GM15510 (cell line): ENCODE data around the gene ADGRL3.

Experiments
- POLR2A ChIP-seq: IDR thresholded peaks from 3 replicates; pipeline ENCODE4 v1.6.1; 2011; ENCODE audit warnings: borderline replicate concordance; ENCODE audit not compliant: insufficient read length; ENCODE audit errors: extremely low read depth

Gene ADGRL3

DNA sequence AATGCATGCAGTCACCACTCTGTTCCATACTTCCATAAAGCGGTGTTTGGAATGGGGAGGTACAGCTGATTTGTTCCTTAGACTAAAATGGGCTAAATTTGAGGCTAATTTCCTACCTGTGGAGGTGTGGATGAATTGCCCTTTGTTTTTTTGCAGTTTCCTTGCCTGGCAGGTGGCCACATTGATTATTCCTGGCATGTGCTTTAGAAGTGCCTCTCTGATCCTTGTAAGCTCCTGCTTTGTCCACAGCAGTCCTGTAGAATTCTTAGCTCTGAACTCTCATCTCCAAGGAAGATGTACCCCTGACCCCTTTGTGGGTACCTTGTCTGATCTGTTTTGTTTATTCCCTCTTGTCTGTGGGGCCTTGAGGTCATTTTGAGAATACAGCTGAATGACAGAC, 136.8 kb downstream of the ADGRL3 start:
- TF ChIP-seq POLR2A: no peak

DNA sequence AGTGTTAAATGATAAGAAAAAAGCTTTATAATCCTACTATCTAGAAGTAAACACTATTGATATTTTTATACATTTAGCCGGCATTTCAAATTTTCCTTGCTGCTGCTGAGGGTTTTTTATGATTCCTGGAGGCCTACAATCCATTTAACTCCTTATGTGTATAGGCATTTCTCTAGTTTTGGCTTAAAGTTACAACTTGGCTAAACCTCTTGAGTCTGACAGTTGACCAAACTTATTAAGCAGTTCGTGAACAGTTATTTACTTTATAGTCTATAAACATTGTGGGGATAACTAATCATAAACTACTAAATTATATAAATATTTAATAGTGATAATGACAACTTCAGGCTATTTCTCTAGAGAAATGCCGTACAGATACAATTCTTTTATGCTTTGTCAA, 141.9 kb downstream of the ADGRL3 start:
- TF ChIP-seq POLR2A: no peak

DNA sequence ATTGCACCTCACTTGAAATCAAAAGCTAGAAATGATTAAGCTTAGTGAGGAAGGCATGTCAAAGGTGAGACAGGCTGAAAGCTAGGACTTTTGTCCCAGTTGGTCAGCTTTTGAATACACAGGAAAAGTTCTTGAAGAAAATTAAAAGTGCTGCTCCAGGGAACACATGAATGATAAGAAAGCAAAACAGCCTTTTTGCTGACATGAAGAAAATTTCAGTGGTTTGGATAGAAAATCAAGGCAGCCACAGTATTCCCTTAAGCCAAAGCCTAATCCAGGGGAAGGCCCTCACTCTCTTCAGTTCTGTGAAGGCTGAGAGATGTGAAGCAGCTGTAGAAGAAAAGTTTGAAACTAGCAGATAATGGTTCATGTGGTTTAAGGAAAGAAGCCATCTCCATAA, 150.8 kb downstream of the ADGRL3 start:
- no peak for TF ChIP-seq POLR2A

DNA sequence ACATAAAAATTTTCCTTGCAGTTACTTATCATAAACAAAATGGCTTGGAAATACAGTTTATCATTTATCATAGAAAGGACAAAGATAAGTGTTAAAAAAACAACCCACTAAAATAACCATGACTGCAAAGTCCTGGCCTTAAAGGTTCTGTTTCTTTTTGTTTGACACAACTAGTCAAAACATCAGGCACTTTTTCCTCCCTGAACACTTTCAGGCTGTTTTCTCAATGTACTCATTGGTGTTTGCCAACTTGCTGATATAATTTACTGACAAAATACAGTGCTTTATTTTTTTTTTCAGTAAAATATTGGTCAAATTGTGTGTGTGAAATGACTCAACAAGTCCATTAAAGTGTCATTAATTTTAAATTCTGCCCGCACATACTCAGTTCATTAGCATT, 156.6 kb downstream of the ADGRL3 start:
- TF ChIP-seq POLR2A: no peak

DNA sequence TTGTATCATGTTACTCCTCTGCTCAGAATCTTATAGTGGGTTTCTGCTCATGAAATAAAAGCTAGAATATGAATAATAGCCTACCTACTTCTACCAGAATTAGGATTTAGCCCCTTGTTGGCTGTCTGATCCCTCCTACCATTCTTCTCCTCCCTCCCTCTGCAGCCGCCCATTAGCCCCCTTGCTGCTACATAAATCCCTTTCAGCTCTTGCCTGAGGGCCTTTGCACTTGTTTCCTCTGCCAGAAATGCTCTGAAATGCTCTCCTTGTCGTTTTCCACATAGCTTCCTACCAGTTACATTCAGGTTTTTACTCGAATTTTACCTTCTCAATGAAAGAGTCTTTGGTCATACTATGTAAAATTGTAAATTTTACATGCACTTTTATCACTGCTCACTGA, 159.2 kb downstream of the ADGRL3 start:
- no peak for TF ChIP-seq POLR2A

DNA sequence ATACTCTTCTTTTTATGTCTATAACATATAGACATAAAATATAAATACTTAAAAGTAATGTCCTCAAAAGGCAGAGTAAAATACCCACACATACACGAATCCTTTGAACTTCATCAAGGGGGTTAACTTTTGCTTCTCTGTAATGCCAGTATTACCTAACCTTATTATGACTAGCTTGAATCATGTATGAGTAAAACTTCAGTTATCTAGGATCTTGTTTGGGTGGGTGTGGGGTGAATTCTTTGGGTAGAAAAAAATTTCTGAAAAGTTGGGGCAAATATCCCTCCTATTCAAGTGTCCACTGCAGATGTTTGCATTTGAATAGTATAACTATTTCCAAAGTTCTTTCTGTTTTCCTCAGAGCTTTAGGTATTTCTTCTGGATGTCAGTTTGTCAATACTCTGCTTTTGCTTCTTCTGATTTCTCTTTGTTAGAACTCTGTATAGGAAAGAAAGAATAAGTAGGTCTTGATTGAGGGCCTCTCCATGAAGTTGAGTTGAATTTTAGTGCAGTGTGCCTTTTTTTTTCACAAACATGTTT, 173.8 kb downstream of the ADGRL3 start:
- TF ChIP-seq POLR2A: no peak

DNA sequence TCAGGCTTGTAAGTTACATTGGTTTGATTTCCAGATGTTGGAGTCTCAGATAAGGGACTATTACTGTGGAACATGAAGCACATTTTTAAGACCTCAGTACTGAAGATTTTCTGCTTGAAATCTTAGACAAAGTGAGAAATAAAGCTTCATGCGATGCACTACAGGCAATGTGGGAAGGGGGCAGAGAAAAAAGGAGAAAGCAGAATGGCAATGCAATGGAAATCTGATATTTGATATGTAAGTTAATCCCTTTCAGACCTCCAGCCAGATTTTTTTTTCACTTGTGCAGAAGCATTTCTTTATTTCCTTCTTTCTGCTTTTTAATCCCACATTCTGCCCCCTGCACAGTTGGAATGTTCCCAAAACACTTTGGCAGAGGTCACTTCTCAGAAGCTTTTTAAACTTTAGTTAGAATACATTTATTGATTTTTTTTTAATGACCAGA, 174.3 kb downstream of the ADGRL3 start:
- no peak for TF ChIP-seq POLR2A

DNA sequence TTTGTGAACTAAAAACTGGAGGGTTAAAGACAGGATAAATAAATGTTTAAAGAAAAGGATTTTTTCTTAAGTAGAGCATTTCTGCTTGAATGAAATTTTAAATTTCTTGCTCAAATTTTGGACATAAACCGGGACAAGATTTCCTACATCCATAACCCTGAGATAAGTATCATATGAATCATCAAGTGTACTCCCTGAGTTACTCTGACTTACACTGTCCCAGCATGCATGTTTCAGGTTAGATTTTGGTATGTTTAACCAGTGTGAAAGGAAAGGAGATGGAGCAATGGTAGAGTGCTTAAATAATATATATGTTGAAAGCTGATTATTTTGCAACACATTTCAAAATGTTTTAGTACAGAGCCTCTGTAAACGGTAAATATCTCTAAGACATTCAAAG, 175.2 kb downstream of the ADGRL3 start:
- TF ChIP-seq POLR2A: no peak

DNA sequence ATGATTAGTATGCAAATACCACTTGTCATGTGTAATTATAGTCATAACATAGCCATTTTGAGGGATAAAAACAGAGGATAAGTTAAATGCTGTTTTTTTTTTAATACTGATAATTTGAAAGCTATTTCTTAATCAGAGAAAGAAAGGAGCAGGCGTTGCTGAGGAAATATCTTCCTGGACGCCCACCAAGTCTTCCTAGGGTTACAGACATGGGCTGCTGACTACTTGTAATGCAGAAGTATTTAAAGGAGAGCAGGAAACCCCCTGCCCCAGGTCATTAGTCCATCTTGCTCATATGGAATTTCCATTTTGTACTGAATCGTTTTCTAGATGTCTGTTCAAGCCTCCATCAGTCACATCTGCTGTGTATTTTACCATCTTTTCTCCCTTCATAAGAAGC, 176.2 kb downstream of the ADGRL3 start:
- no peak for TF ChIP-seq POLR2A

DNA sequence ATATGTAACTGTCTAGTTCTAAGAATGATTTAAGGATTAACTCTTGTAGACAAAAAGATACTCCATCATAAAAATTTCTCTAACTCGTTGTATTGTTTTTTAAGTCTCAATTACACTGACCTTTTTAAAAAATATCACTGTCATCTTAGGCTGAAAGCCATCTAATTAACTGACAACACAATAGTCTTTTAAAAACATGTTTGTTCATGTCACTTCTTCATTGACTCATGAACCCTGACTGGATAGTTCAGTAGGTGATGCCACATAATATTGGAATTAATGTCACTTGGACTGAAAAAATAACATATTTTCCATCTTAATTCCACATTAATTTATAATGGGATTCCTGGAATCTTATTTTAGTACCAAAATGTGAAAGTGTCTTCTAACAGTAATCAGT, 179.3 kb downstream of the ADGRL3 start:
- no peak for TF ChIP-seq POLR2A

DNA sequence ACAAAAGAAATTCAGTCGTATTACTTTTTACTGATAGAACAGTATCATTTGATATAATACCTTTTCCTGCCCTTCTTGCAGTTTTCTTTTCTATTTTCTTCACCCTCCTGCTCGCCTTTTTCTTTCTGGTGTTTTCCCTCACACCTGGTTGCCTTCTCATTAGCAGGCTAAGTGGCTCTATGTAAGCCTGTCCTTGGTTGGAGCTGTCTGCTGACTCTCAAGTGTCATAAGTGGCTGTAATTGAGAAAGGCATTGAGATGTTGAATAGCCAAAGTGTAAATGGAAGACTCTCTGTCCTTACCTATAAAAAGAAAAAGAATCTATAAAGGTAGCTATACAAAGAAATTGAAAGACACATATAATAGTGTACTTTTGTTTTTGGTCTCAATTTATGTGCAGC, 180.7 kb downstream of the ADGRL3 start:
- TF ChIP-seq POLR2A: no peak

DNA sequence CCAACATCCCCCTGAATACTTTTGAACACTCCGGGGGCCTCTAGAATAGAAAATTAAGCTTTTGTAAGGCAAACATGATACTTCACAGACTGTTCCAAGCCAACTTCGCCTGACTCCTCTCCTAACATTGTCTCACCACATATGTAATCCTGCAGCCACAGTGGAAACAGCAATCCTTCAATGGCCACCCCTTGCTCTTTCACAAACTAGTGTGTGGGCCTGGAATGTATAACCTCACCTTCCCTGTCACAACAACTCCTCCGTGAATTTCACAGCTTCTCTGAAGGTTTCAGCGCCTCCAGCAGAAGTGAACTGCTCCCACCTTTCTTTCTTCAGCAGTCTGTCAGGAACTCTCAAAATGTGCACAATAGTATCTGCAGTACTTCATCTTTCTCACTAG, 185.1 kb downstream of the ADGRL3 start:
- TF ChIP-seq POLR2A: no peak

DNA sequence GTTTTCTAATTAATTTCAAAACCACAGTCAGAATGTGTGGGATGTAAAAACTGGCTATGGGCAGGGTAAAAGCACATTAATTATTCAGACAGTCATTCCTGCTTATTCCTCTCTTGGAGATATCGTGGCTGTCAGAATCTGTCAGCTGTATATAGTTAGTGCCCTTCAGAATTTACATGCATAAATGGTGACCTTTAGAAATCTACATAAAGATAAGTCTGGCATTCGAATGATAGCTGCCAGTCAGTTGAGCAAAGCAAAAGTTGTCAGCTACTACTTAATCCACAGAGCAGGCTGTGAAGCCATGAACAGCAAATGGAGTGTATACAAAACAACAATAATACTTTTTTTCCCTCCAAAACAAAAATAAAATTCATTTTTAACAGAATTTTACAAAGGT, 189.5 kb downstream of the ADGRL3 start:
- TF ChIP-seq POLR2A: no peak

DNA sequence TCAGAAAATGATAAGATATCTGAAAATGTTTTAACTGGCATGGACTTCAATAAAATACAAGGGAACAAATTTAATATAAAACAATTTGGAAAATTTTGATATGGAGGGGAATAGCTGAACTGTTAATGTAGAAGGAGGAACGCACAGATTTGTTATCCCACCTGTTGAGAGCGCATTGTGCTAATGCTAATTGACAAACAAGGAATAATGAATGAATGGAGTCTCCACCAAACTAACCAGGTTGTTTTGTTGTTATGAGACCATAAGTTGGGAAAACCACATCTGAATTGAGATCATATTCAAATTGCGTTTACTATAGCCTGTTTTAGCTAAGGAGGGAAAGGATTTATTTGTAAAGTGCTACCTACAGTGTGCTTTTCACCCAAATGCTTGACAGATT, 195.6 kb downstream of the ADGRL3 start:
- no peak for TF ChIP-seq POLR2A

DNA sequence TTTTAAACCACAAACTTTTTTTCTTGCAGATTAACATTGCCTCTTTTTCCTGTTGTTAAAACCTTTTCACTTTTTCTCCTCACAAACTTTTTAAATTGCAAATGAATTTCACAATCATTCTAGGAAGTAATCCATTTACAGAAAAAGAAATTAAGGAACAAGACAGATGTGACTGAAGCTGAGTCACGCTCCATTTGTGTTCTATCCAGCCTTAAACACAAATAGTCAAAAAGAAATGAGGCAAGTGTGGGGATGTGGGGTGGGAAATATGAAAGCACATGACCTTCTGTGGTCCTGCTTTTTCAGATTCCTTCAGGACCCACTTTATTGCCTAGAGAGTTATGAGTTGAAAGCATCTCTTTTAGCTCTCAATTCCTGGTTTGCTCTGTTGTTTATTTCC, 197.0 kb downstream of the ADGRL3 start:
- no peak for TF ChIP-seq POLR2A

DNA sequence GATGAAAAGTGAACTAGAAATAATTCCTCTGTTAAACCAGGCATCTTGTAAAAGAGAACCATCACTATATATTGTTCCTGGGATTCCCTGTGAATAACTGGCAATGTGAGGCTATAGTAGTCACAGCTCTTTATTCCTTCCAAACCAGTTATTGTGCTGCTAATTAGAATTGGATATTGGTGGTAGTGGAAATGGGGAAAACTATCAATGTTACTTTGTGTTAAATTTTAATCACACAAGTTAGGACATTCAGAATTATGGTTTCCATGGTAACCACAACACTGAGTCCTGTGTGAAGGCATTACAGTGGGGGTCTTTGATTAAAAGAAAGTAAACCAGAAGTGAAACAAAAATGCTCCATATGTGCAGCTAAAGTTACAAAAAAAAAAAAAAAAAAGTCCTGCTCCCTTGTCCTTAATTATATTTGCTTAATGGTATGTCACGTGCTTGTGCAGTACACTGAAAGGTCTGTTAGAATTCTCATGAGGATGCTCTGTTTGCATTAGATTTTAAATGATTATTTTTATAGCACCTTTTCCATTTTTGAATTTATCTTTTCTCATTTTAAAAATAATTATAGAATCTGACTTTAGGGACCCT, 200.4 kb downstream of the ADGRL3 start:
- no peak for TF ChIP-seq POLR2A

DNA sequence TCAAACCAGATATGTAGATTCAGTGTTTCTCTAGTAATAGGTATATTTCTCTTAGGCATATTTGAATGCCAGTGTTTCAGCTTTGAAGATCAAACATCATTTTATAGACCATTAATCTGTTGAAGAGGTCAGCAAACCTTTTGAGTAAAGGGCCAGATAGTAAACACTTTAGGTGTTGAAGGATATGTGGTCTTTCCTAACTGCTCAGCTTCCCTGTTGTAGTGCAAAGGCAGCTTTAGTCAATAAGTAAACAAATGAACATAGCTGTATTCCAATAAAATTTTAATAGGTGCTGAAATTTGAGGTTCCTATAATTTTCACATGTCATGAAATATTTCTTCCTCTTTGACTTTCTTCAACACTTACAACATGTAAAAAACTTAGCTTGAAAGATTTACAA, 201.6 kb downstream of the ADGRL3 start:
- TF ChIP-seq POLR2A: no peak

DNA sequence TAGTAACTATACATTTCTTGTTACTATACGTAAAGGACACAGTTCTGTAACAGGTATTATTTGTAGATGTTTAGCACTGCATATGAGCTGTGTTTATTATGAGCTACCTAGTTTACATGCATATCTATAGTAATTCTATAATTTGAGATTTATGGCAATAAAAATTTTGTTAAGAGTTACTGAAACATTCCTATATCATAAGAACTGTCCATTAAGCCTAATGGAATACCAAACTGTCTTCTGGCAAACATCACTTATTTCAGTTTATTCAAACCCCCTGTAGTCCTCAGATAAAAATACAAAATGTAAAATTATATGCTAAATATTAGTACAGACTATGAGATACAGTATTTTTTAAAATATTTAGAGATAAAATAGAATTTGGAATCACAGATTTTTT, 205.2 kb downstream of the ADGRL3 start:
- no peak for TF ChIP-seq POLR2A

DNA sequence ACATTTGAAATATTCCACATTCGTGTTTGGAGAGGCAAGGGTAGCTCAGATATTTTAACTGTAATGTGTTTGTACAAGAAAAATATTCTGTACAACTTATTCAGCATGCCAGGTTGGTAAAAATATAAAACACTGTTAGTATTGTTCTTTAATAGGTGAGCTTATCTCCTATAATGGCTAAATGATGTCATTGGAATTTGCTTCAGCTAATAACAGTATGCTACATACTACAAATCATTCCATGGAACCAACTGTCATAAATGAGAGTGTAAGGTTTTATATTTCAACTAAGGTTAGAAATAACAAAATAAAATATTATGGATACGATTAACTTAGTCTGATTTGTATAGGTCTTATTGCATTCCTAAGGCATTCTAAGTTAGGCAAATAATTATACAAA, 206.6 kb downstream of the ADGRL3 start:
- TF ChIP-seq POLR2A: no peak
